ENCODE data around the gene PHACTR1.

PHACTR1 gene

GRCh38 chr6:13304101-13304500 lies 587.5 kb downstream of the PHACTR1 start:
- H3K4me3 ChIP-seq (ENCODE audit: low read length): no peak overlapping the region
- DNase-seq (ENCODE audit: low read depth): no peak
- TF ChIP-seq, protein P1, sequence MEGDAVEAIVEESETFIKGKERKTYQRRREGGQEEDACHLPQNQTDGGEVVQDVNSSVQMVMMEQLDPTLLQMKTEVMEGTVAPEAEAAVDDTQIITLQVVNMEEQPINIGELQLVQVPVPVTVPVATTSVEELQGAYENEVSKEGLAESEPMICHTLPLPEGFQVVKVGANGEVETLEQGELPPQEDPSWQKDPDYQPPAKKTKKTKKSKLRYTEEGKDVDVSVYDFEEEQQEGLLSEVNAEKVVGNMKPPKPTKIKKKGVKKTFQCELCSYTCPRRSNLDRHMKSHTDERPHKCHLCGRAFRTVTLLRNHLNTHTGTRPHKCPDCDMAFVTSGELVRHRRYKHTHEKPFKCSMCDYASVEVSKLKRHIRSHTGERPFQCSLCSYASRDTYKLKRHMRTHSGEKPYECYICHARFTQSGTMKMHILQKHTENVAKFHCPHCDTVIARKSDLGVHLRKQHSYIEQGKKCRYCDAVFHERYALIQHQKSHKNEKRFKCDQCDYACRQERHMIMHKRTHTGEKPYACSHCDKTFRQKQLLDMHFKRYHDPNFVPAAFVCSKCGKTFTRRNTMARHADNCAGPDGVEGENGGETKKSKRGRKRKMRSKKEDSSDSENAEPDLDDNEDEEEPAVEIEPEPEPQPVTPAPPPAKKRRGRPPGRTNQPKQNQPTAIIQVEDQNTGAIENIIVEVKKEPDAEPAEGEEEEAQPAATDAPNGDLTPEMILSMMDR (conservative IDR thresholded peaks at IDR 0.05; ENCODE audit: low read depth, low read length): no peak

- no peak overlapping the region for H3K4me3 ChIP-seq (ENCODE audit: low read length)
- peak; percentile 72 for DNase-seq (ENCODE audit: low read depth)
- TF ChIP-seq, protein P1 (conservative IDR thresholded peaks at IDR 0.05; ENCODE audit: low read depth, low read length): no peak
Measured at GRCh38 chr6:13304580-13305260, 588.2 kb downstream of the PHACTR1 start.

- H3K4me3 ChIP-seq (ENCODE audit: low read length): no peak overlapping the region
- TF ChIP-seq, protein P1 (conservative IDR thresholded peaks at IDR 0.05; ENCODE audit: low read depth, low read length): no peak
Measured at GRCh38 chr6:13305288-13305687, 588.7 kb downstream of the PHACTR1 start.

DNA sequence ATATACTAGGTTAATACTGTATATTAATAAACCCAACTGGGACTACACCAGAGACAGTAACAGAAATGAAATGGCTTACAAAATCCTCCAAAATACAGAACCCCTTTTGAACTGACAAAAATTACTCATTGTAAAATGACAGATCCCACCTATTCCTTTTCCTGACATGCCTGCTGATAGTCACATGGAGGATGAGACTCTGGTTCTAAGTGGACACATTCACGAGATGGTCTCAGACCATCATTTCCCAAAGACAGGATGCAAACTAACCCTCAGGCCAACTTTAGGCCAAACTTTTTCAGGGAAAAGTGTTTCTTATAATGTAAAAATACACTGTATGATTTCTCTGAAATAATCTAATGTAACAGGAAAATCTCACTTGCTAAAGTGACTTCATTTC lies 589.2 kb downstream of the PHACTR1 start:
- no peak overlapping the region for H3K4me3 ChIP-seq (ENCODE audit: low read length)
- TF ChIP-seq, protein P1 (conservative IDR thresholded peaks at IDR 0.05; ENCODE audit: low read depth, low read length): no peak
- no peak for DNase-seq (ENCODE audit: low read depth)

More at GRCh38 chr6:13305288-13305687, 588.7 kb downstream of the PHACTR1 start:
- no peak for DNase-seq (ENCODE audit: low read depth)

- TF ChIP-seq, protein P1 (conservative IDR thresholded peaks at IDR 0.05; ENCODE audit: low read depth, low read length): no peak
- DNase-seq (ENCODE audit: low read depth): no peak
- H3K4me3 ChIP-seq (ENCODE audit: low read length): no peak overlapping the region
Measured at GRCh38 chr6:13307508-13307995, 591.0 kb downstream of the PHACTR1 start.

GRCh38 chr6:13308332-13308731 lies 591.8 kb downstream of the PHACTR1 start:
- DNase-seq (ENCODE audit: low read depth): no peak
- TF ChIP-seq, protein P1 (conservative IDR thresholded peaks at IDR 0.05; ENCODE audit: low read depth, low read length): no peak
- no peak overlapping the region for H3K4me3 ChIP-seq (ENCODE audit: low read length)

- TF ChIP-seq, protein P1 (conservative IDR thresholded peaks at IDR 0.05; ENCODE audit: low read depth, low read length): no peak
- DNase-seq (ENCODE audit: low read depth): no peak
- no peak overlapping the region for H3K4me3 ChIP-seq (ENCODE audit: low read length)
Measured at GRCh38 chr6:13311155-13311554, 594.6 kb downstream of the PHACTR1 start.
